Measurements from ENCODE around the gene MRM2. TPM values are rescaled to one million over a fixed set of nuclear protein-coding genes. Genes with fewer than 3 reads are reported as not detected.

MRM2 gene
- polyA plus RNA-seq, 2 of the 4 experiments (the other 2 are of a cell fraction): 35.6 to 44.0 TPM

DNA sequence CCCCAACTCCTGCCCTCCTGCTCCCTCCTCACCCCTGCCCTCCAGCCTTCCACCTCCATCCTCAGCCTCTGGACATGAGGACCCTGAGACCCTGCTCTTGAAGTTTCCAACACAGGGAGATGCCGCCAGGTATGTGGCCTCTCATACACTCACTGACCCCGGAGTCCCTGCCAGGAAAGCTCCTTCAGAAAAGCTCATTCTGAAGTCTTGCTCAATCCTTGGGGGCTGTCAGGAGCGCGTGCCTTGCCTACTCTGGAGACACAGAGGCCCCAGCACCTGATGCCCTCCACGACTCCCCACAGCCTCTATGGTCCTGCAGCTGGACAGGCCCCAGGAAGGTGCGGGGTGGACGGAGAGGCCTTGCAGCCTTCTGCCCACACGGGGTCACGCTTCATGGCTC, 11.0 kb upstream of the MRM2 start:
- no peak overlapping the region for H3K4me2 ChIP-seq
- peak overlapping the region in 1 of 2 experiments; percentile 62; a peak in 1 of 6 replicates for H3K27ac ChIP-seq
- no peak for TF ChIP-seq FOSB (CRISPR knock-in tag; IDR thresholded peaks at IDR 0.05)
- TF ChIP-seq ZNF302 (CRISPR knock-in tag; IDR thresholded peaks at IDR 0.05): no peak
- TF ChIP-seq CBX2 (IDR thresholded peaks at IDR 0.05; ENCODE audit: borderline replicate concordance, low read depth): no peak
- TF ChIP-seq ZSCAN20 (CRISPR knock-in tag; IDR thresholded peaks at IDR 0.05): no peak
- TF ChIP-seq, protein P1, sequence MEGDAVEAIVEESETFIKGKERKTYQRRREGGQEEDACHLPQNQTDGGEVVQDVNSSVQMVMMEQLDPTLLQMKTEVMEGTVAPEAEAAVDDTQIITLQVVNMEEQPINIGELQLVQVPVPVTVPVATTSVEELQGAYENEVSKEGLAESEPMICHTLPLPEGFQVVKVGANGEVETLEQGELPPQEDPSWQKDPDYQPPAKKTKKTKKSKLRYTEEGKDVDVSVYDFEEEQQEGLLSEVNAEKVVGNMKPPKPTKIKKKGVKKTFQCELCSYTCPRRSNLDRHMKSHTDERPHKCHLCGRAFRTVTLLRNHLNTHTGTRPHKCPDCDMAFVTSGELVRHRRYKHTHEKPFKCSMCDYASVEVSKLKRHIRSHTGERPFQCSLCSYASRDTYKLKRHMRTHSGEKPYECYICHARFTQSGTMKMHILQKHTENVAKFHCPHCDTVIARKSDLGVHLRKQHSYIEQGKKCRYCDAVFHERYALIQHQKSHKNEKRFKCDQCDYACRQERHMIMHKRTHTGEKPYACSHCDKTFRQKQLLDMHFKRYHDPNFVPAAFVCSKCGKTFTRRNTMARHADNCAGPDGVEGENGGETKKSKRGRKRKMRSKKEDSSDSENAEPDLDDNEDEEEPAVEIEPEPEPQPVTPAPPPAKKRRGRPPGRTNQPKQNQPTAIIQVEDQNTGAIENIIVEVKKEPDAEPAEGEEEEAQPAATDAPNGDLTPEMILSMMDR (IDR thresholded peaks at IDR 0.05): no peak
- TF ChIP-seq ZFP36 (IDR thresholded peaks at IDR 0.05; ENCODE audit: borderline replicate concordance, partially characterized antibody): no peak
- no peak for TF ChIP-seq FOXS1 (CRISPR knock-in tag; IDR thresholded peaks at IDR 0.05)
- TF ChIP-seq EHF (CRISPR knock-in tag; IDR thresholded peaks at IDR 0.05): no peak
- TF ChIP-seq SMC3 (IDR thresholded peaks at IDR 0.05): no peak
- TF ChIP-seq HOXA7 (CRISPR knock-in tag; IDR thresholded peaks at IDR 0.05): no peak
- no peak for TF ChIP-seq HMGXB4 (CRISPR knock-in tag; IDR thresholded peaks at IDR 0.05; ENCODE audit: borderline replicate concordance)
- no peak for TF ChIP-seq RCOR1 (IDR thresholded peaks at IDR 0.05; ENCODE audit: low read depth, low read length)
- no peak for TF ChIP-seq GATA3 (IDR thresholded peaks at IDR 0.05; ENCODE audit: borderline replicate concordance)
- TF ChIP-seq ZC3H11A (IDR thresholded peaks at IDR 0.05): no peak
- TF ChIP-seq NPAS2 (CRISPR knock-in tag; IDR thresholded peaks at IDR 0.05; ENCODE audit: borderline replicate concordance): no peak
- TF ChIP-seq REST (IDR thresholded peaks at IDR 0.05): no peak
- TF ChIP-seq TFCP2L1 (CRISPR knock-in tag; IDR thresholded peaks at IDR 0.05): no peak
- TF ChIP-seq NR3C1 (IDR thresholded peaks at IDR 0.05): no peak
- no peak for TF ChIP-seq EHMT2 (IDR thresholded peaks at IDR 0.05; ENCODE audit: low read depth)
- H3K4me1 ChIP-seq: peaks cover 15% of the 10 kb centered on the region
- WGBS (ENCODE audit: missing lambda C conversion rate): 100% methylated on average over 2 of the region's 9 CpGs
- CTCF ChIA-PET: no interaction called here
- ATAC-seq (no peak), DNase-seq (ENCODE audit: low read depth in 1 of 2, low spot score in 1 of 2) (no peak), FAIRE-seq (no peak)
- POLR2A ChIA-PET: no interaction called here
- no peaks in the 10 kb centered on the region for H3K9me3 ChIP-seq
- no peak overlapping the region for H3K4me3 ChIP-seq

All from A549 (cell line).